ENCODE data around the gene AMER3. TPM values are rescaled to one million over a fixed set of nuclear protein-coding genes. Genes with fewer than 3 reads are reported as not detected.

The AMER3 gene
- total and polyA plus RNA-seq, 2 of the 8 experiments (the other 6 are each of a cell fraction or from before 2014, with no cell fraction given): 0.15 to 0.19 TPM

DNA sequence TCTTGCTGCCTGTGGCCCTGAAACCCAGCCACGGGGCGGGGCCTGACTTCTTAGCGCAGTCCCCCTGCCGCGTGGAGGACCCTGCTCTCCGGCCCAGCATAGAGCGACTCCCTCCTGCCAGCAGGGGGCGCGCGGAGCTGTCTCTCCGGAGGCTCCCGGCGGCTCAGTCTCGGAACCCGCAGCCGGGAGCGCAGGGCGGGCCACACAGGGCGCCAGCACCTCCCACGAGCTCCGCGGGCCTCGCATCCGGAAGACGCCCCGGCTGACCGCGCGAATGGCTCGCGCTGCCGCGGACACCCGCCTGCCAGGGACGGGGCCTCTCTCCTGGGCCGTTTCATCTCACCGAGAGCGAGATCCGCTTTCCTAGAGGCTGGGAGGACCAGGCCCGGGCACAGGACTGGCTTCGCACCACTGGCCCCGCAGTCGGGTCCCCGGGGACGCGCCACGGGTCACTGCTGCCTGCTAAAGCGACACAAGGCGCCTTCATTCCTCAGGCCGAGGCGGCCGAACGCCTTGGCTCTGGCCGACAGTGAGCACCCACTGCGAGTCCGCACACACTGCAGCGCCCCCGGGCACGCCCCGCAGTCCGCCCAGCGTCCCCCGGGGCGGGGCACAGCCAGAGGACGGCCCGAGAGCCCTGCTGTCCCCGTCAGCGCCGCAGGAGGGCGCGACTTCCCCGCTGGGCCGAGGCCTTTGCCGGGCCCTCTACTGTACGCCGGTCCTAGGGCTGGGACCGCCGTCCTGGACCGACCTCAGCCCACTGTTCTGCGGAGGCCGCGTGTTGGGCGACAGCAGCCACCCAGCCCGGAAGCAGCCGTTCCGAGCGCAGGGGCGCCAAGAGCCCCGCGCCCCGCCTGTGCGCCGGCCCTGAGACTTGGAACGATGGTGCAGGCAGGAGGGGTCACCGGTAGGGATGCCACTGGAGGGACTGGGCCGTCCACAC is 42.4 kb downstream of the AMER3 start (continued):
- peak; percentile 48 for TF ChIP-seq TAF7 (optimal IDR thresholded peaks at IDR 0.05; ENCODE audit: borderline replicate concordance, low read depth, low read length)
- TF ChIP-seq SAP30 (IDR thresholded peaks at IDR 0.05; ENCODE audit: insufficient read depth, insufficient replicate concordance, low read length): no peak
- no peak for TF ChIP-seq FOSL1 (IDR thresholded peaks at IDR 0.05; ENCODE audit: insufficient read depth, low read depth, low read length)
- no peak for TF ChIP-seq RFX5 (IDR thresholded peaks at IDR 0.05; ENCODE audit: borderline replicate concordance, low read depth, low read length)
- TF ChIP-seq CBX8 (IDR thresholded peaks at IDR 0.05; ENCODE audit: borderline replicate concordance, low read depth, low read length): no peak
- TF ChIP-seq SP2 (IDR thresholded peaks at IDR 0.05; ENCODE audit: low read length): no peak
- TF ChIP-seq, protein P1, sequence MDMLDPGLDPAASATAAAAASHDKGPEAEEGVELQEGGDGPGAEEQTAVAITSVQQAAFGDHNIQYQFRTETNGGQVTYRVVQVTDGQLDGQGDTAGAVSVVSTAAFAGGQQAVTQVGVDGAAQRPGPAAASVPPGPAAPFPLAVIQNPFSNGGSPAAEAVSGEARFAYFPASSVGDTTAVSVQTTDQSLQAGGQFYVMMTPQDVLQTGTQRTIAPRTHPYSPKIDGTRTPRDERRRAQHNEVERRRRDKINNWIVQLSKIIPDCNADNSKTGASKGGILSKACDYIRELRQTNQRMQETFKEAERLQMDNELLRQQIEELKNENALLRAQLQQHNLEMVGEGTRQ (IDR thresholded peaks at IDR 0.05; ENCODE audit: low read length): no peak
- TF ChIP-seq MAFK (IDR thresholded peaks at IDR 0.05; ENCODE audit: low read depth, low read length): no peak
- 0 out of 2 replicates have a peak, but pooled peaks have one; percentile 41 for TF ChIP-seq PHF8 (conservative IDR thresholded peaks at IDR 0.05; ENCODE audit: low read depth, low read length)
- TF ChIP-seq CHD1 (IDR thresholded peaks at IDR 0.05; ENCODE audit: low read depth, low read length): no peak
- no peak for TF ChIP-seq EZH2 (IDR thresholded peaks at IDR 0.05; ENCODE audit: low read depth, low read length, severe bottlenecking)
- TF ChIP-seq GABPA (IDR thresholded peaks at IDR 0.05; ENCODE audit: borderline replicate concordance, insufficient read depth, low read length): 0 out of 2 replicates have a peak, but pooled peaks have one; percentile 62
- no peak for TF ChIP-seq TCF12 (IDR thresholded peaks at IDR 0.05; ENCODE audit: low read depth, low read length)
- no peak for TF ChIP-seq POLR2AphosphoS5 (IDR thresholded peaks at IDR 0.05; ENCODE audit: low read depth, low read length)
- TF ChIP-seq, protein P2, sequence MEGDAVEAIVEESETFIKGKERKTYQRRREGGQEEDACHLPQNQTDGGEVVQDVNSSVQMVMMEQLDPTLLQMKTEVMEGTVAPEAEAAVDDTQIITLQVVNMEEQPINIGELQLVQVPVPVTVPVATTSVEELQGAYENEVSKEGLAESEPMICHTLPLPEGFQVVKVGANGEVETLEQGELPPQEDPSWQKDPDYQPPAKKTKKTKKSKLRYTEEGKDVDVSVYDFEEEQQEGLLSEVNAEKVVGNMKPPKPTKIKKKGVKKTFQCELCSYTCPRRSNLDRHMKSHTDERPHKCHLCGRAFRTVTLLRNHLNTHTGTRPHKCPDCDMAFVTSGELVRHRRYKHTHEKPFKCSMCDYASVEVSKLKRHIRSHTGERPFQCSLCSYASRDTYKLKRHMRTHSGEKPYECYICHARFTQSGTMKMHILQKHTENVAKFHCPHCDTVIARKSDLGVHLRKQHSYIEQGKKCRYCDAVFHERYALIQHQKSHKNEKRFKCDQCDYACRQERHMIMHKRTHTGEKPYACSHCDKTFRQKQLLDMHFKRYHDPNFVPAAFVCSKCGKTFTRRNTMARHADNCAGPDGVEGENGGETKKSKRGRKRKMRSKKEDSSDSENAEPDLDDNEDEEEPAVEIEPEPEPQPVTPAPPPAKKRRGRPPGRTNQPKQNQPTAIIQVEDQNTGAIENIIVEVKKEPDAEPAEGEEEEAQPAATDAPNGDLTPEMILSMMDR (IDR thresholded peaks at IDR 0.05; ENCODE audit: control extremely low read depth in 1 of 3, insufficient read depth in 1 of 3, low read depth in 1 of 3, low read length in 3 of 3): peak; percentile 83 to 97 (median 88)
- no peak for TF ChIP-seq POU5F1 (IDR thresholded peaks at IDR 0.05; ENCODE audit: low read depth, low read length)
- no peak for TF ChIP-seq CEBPB (IDR thresholded peaks at IDR 0.05; ENCODE audit: low read depth, low read length)
- no peak for TF ChIP-seq TAF1 (IDR thresholded peaks at IDR 0.05; ENCODE audit: low read depth, low read length)
- TF ChIP-seq SRF (IDR thresholded peaks at IDR 0.05; ENCODE audit: low read depth, low read length): no peak
- no peak for TF ChIP-seq CHD2 (IDR thresholded peaks at IDR 0.05; ENCODE audit: low read length)

Measured in H1 (cell line).